Suprapubic skin (tissue), 4 donors: ENCODE results near the gene EPHA6.

Source experiments
- CTCF ChIP-seq, 2 donors: fragments of 200-600 bp in 1 of 2; fragments of 450-650 bp in 1 of 2; sonication (generic) in 1 of 2; IDR thresholded peaks; one replicate each; pipeline ENCODE4 v1.5.1; 2016 to 2019; ENCODE audit warnings: antibody characterized with exemption in 2 of 2, mild to moderate bottlenecking in 1 of 2, moderate library complexity in 1 of 2
- POLR2A ChIP-seq, 2 donors: fragments of 450-650 bp; IDR thresholded peaks; one replicate each; pipeline ENCODE4 v1.6.1; 2017; ENCODE audit warnings: antibody characterized with exemption in 2 of 2, mild to moderate bottlenecking in 2 of 2, moderate library complexity in 2 of 2
- POLR2AphosphoS5 ChIP-seq, 3 donors: sonication (generic); formaldehyde crosslinking; IDR thresholded peaks; one replicate each; pipeline ENCODE4 v1.6.1; 2017; ENCODE audit warnings: antibody characterized with exemption in 3 of 3

DNA sequence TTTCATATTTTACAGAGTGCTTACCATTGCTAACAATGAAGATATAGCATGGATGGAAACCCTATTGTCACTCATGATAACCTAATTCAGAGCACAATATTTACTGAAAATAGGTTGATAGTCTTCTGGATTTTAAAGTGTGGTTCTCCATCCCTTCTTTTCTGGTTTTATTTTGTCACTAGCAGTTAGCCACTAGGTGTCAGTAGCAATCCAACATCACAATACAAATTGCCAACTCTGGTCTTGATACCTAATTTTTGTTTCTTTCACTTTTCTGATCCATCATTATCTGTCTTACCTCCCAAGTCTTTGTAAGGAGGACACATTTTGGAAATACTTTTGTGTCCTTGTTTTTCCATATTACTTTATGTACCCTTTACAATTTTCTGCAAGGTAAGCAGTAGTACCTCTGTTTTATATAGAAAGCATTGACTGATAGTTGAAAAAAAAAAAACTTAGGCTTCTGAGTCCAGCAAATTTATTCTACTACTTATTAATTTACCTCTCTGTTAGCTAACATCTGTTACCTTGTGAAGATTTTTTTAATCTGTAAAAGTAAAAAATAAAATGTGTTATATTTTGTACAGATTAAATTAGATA lies 979.1 kb downstream of the EPHA6 start:
- TF ChIP-seq CTCF (IDR thresholded peaks at IDR 0.05) = peak; percentile 61 to 83
- TF ChIP-seq POLR2AphosphoS5 (IDR thresholded peaks at IDR 0.05) = no peak
- no peak for TF ChIP-seq POLR2A (IDR thresholded peaks at IDR 0.05)
